HFFc6 (cell line): Measurements from ENCODE around the gene RGN. TPM values are rescaled to one million over a fixed set of nuclear protein-coding genes. Genes with fewer than 3 reads are reported as not detected.
"Not testable (repeated sequence)": the region's sequence is repeated elsewhere in the genome, so short reads cannot be mapped to it uniquely, and the experiment has no call there.

Experiments used
- DNase-seq: peaks from one replicate; pipeline ENCODE4 v3.0.0-alpha.2; 2018
- H3K27ac Mint-ChIP-seq: 2 replicates; pipeline ENCODE4 v1.8.0; 2020; ENCODE audit warnings: mild to moderate bottlenecking, mixed read lengths
- H3K27me3 Mint-ChIP-seq: 2 replicates; pipeline ENCODE4 v1.8.0; 2021; ENCODE audit warnings: mild to moderate bottlenecking, moderate library complexity, mixed read lengths; ENCODE audit not compliant: insufficient read depth
- H3K36me3 Mint-ChIP-seq: 2 replicates; pipeline ENCODE4 v1.8.0; 2021; ENCODE audit warnings: low read depth, mixed read lengths
- H3K4me1 Mint-ChIP-seq: 2 replicates; pipeline ENCODE4 v1.8.0; 2020; ENCODE audit warnings: low read depth, mixed read lengths
- H3K4me3 Mint-ChIP-seq: 2 replicates; pipeline ENCODE4 v1.8.0; 2020; ENCODE audit warnings: mild to moderate bottlenecking, moderate library complexity, mixed read lengths
- H3K9me3 Mint-ChIP-seq: 2 replicates; pipeline ENCODE4 v1.8.0; 2020; ENCODE audit warnings: mild to moderate bottlenecking, mixed read lengths
- total RNA-seq, 6 experiments: library from RNA; stranded (reverse); fragmentation: NEBNext Ultra II Directional; extraction: Animal tissue kit (Norgen Biotek cat#: 25700); gene quantifications; 2 replicates in 1 of 6; 3 replicates in 5 of 6; pipeline ENCODE4 v1.2.3, GENCODE V29; 2021
- TF ChIP-seq, protein P1 (sequence below): fragments of 200-600 bp; sonication (generic); IDR thresholded peaks from 2 replicates; pipeline ENCODE4 v1.5.0; 2021; ENCODE audit warnings: antibody characterized with exemption, mild to moderate bottlenecking

The RGN gene
- total RNA-seq, 6 experiments from 2014 or later = 0.46 to 2.5 (median 0.67) TPM

DNA sequence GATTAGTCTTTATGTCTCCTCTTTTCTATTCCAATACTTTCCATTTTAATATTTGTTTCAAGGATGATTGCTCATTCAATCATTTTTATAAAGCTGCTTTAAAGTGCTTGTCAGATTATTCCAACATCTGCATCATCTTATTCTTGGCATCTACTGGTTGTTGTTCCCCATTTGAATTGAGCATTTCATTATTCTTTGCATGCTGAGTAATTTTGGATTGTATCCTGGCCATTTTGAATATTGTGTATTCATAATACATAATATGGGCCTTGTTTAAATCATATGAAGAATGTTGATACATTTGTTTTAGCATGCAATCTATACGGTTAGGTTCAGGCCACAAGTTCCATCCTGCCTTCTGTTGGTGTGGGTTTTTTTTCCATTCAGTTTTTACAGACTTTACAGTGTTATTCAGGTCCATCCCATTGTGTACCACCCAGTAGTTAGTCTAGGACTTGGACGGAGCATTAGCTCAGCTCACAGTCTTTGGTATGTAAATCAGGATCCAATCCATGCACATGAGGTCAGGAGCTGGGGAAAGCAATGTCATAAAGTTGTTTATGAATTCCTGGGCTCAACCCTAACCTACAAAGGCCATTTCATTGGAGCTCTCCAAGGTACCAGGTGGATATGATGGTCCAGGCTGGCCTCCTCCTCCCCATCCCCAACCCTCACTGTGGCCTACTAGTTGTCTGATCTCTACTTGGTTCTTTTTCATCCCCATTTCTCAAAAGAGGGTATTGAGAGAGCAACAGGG, 20.3 kb downstream of the RGN start:
- H3K4me1 Mint-ChIP-seq = no peaks in the 10 kb centered on the region
- no peak for DNase-seq
- no peaks in the 10 kb centered on the region for H3K36me3 Mint-ChIP-seq
- no peaks in the 10 kb centered on the region for H3K9me3 Mint-ChIP-seq
- no peak overlapping the region for H3K4me3 Mint-ChIP-seq
- H3K27ac Mint-ChIP-seq = no peak overlapping the region
- TF ChIP-seq, protein P1, sequence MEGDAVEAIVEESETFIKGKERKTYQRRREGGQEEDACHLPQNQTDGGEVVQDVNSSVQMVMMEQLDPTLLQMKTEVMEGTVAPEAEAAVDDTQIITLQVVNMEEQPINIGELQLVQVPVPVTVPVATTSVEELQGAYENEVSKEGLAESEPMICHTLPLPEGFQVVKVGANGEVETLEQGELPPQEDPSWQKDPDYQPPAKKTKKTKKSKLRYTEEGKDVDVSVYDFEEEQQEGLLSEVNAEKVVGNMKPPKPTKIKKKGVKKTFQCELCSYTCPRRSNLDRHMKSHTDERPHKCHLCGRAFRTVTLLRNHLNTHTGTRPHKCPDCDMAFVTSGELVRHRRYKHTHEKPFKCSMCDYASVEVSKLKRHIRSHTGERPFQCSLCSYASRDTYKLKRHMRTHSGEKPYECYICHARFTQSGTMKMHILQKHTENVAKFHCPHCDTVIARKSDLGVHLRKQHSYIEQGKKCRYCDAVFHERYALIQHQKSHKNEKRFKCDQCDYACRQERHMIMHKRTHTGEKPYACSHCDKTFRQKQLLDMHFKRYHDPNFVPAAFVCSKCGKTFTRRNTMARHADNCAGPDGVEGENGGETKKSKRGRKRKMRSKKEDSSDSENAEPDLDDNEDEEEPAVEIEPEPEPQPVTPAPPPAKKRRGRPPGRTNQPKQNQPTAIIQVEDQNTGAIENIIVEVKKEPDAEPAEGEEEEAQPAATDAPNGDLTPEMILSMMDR = no peak
- peaks cover 6% of the 10 kb centered on the region; the same call in 1 of the 2 replicates for H3K27me3 Mint-ChIP-seq

DNA sequence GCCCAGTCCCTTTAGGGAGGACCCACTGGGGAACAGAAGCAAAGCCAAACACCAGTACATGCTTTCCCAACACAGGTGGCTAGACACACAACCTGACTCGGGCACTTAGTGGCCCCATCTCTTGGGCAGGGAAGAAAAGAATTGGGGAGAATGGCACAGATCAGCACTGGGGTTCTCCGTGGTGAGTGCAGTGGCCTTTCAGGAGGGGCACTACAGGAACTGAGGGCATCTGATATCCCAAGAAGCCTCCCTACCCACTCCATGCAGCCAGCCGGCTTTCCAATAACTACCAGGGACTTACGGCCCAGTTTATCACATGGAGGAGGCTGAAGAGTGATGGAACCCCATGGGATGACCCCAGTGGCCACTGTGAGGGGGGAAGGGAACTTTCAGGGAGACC, 23.0 kb downstream of the RGN start:
- H3K27me3 Mint-ChIP-seq = peaks cover 6% of the 10 kb centered on the region; the same call in 1 of the 2 replicates
- H3K36me3 Mint-ChIP-seq = no peaks in the 10 kb centered on the region
- DNase-seq = no peak
- no peaks in the 10 kb centered on the region for H3K9me3 Mint-ChIP-seq
- no peak overlapping the region for H3K27ac Mint-ChIP-seq
- no peak overlapping the region for H3K4me3 Mint-ChIP-seq
- TF ChIP-seq, protein P1 = no peak
- H3K4me1 Mint-ChIP-seq = no peaks in the 10 kb centered on the region

DNA sequence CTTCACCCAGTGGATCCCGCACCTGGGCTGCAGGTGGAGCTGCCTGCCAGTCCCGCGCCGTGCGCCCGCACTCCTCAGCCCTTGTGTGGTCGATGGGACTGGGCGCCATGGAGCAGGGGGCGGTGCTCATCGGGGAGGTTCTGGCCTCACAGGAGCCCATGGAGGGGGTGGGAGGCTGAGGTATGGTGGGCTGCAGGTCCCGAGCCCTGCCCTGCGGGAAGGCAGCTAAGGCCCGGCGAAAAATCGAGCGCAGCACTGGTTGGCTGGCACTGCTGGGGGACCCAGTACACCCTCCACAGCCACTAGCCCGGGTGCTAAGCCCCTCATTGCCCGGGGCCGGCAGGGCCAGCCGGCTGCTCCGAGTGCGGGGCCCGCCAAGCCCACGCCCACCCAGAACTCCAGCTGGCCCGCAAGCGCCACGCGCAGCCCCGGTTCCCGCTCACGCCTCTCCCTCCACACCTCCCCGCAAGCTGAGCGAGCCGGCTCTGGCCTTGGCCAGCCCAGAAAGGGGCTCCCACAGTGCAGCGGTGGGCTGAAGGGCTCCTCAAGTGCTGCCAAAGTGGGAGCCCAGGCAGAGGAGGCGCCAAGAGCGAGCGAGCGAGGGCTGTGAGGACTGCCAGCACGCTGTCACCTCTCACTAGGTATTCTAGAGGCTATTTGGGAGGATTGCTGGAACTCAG, 32.8 kb downstream of the RGN start:
- DNase-seq, H3K27ac Mint-ChIP-seq: not testable (repeated sequence)

DNA sequence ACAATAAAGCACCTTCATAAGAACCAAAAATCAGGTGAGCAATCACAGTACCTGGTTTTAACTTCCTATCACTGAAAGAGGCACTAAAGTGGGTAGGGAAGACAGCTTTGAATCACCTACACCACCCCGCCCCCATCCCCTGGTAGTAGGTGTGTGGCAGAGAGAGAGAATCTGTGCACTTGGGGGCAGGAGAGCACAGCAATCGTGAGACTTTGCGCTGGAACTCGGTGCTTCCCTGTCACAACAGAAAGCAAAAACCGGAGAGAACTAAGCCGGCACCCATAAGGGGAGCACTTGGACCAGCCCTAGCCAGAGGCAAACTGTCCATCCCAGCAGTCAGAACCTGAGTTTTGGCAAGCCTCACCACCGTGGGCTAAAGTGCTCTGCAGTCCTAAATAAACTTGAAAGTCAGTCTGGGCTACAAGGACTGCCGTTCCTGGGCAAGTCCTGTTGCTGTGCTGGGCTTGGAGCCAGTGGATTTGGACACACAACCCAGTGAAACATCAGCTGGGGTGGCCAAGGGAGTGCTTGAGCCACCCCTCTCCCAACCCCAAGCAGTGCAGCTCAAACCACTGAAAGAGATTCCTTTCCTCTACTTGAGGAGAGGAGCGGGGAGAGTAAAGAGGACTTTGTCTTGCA, 34.2 kb downstream of the RGN start:
- Mint-ChIP-seq H3K4me3 (no peak overlapping the region), H3K9me3 (no peaks in the 10 kb centered on the region), H3K27me3 (peaks cover 4% of the 10 kb centered on the region; the same call in 1 of the 2 replicates), H3K36me3 (no peaks in the 10 kb centered on the region), H3K27ac (no peak overlapping the region), H3K4me1 (no peaks in the 10 kb centered on the region)
- TF ChIP-seq, protein P1 = no peak
- no peak for DNase-seq

More for the DNA sequence above, 32.8 kb downstream of the RGN start:
- not testable (repeated sequence) for H3K9me3 Mint-ChIP-seq, H3K36me3 Mint-ChIP-seq, H3K4me3 Mint-ChIP-seq, H3K4me1 Mint-ChIP-seq, H3K27me3 Mint-ChIP-seq

- H3K27me3 Mint-ChIP-seq, DNase-seq, H3K4me1 Mint-ChIP-seq, H3K4me3 Mint-ChIP-seq, H3K36me3 Mint-ChIP-seq, H3K9me3 Mint-ChIP-seq, H3K27ac Mint-ChIP-seq: not testable (repeated sequence)
These were observed 38.4 kb downstream of the RGN start for GRCh38 chrX:47116551-47117110.

DNA sequence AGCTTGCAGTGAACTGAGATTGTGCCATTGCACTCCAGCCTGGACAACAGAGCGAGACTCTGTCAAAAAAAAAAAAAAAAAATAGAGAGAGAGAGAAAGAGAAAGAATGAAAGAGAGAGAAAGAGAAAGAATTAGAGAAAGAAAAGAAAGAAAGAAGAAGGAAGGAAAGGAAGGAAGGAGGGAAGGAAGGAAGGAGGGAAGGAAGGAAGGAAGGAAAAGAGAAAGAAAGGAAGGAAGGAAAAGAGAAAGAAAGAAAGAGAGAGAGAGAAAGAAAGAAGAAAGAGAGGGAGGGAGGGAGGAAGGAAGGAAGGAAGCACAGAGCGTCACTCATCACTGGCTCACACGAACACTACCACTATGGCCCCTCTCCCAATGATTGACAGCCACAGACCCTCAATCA, 46.2 kb downstream of the RGN start:
- H3K36me3 Mint-ChIP-seq, H3K27ac Mint-ChIP-seq, DNase-seq, H3K9me3 Mint-ChIP-seq, H3K4me1 Mint-ChIP-seq, H3K27me3 Mint-ChIP-seq, H3K4me3 Mint-ChIP-seq: not testable (repeated sequence)
